Measurements from ENCODE around the gene DGUOK. TPM values are rescaled to one million over a fixed set of nuclear protein-coding genes. Genes with fewer than 3 reads are reported as not detected.

Gene DGUOK
- total and polyA plus RNA-seq, 2 donors = 73.7 to 157 TPM

DNA sequence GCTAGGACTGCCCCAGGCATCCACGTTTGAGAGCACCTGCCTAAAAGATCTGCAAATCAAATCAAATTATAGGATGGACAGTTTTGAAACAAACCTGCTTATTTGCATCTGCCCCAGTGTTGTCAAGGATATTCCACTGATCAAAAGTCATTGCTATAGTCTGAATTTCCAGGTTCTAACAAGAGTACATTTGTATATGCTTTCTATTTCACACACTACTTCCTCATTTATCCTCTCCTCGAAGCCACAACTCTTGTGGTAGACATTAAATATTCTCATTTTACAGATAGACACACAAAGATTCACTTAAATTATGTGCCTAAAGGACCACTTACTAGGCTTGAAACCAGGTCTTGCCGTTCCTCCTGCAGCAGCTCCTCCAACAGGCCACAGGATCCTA, 46.2 kb downstream of the DGUOK start:
- WGBS = 25% methylated on average over 3 of the region's 3 CpGs
- H3K4me3 ChIP-seq (ENCODE audit: low read length in 2 of 2) = no peak overlapping the region
- no peaks in the 10 kb centered on the region for H3K9me3 ChIP-seq (ENCODE audit: control insufficient read depth in 2 of 2, insufficient read depth in 1 of 2, low read length in 1 of 2)
- peaks cover 27 to 39% of the 10 kb centered on the region in 2 donors for H3K4me1 ChIP-seq (ENCODE audit: control insufficient read depth in 2 of 2, insufficient read depth in 2 of 2, low read length in 2 of 2)
- H3K36me3 ChIP-seq (ENCODE audit: control insufficient read depth in 2 of 2, insufficient read depth in 2 of 2, low read length in 1 of 2) = no peaks in the 10 kb centered on the region
- H3K27me3 ChIP-seq (ENCODE audit: control insufficient read depth in 2 of 2, insufficient read depth in 1 of 2, low read length in 1 of 2) = no peaks in the 10 kb centered on the region
- no peak overlapping the region for H3K27ac ChIP-seq (ENCODE audit: low read depth in 1 of 2, low read length in 1 of 2)
- no peak for DNase-seq (ENCODE audit: low read depth in 6 of 9, low spot score in 9 of 9)

- 96% methylated on average over 3 of the region's 3 CpGs for WGBS
- Histone ChIP-seq H3K9me3 (ENCODE audit: control insufficient read depth in 2 of 2, insufficient read depth in 1 of 2, low read length in 1 of 2) (no peaks in the 10 kb centered on the region), H3K4me3 (ENCODE audit: low read length in 2 of 2) (no peak overlapping the region), H3K27ac (ENCODE audit: low read depth in 1 of 2, low read length in 1 of 2) (no peak overlapping the region), H3K36me3 (ENCODE audit: control insufficient read depth in 2 of 2, insufficient read depth in 2 of 2, low read length in 1 of 2) (no peaks in the 10 kb centered on the region), H3K27me3 (ENCODE audit: control insufficient read depth in 2 of 2, insufficient read depth in 1 of 2, low read length in 1 of 2) (peaks cover 0 to 2% of the 10 kb centered on the region in 2 donors), H3K4me1 (ENCODE audit: control insufficient read depth in 2 of 2, insufficient read depth in 2 of 2, low read length in 2 of 2) (peaks cover 25 to 49% of the 10 kb centered on the region in 2 donors)
- no peak for DNase-seq (ENCODE audit: low read depth in 6 of 9, low spot score in 9 of 9)
These were observed 49.1 kb downstream of the DGUOK start for GRCh38 chr2:73975731-73976130.

- H3K4me1 ChIP-seq (ENCODE audit: control insufficient read depth in 2 of 2, insufficient read depth in 2 of 2, low read length in 2 of 2) = peaks cover 22 to 47% of the 10 kb centered on the region in 2 donors
- DNase-seq (ENCODE audit: low read depth in 6 of 9, low spot score in 9 of 9) = no peak
These were observed 50.1 kb downstream of the DGUOK start for GRCh38 chr2:73976803-73977202.

DNA sequence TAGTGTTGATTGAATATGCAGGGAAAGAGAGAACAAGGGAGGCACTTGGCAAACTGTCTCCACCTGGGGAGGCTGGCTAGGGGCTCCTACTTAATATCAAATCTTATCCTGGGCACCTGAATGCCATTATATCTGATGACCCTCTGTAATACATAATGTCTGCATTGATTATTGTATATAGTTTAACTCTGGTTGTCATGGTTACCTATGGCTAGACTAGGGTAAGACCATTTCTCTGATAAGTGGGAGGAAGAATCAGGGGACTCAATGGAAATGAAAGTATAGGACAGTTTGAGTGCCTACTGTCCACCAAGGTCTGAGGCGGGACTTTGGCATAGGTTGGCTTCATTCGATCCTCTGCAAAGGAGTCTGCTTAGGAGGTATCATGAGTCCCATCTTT, 50.8 kb downstream of the DGUOK start:
- no peaks in the 10 kb centered on the region for H3K9me3 ChIP-seq (ENCODE audit: control insufficient read depth in 2 of 2, insufficient read depth in 1 of 2, low read length in 1 of 2)
- no peak for DNase-seq (ENCODE audit: low read depth in 6 of 9, low spot score in 9 of 9)
- H3K4me1 ChIP-seq (ENCODE audit: control insufficient read depth in 2 of 2, insufficient read depth in 2 of 2, low read length in 2 of 2) = peaks cover 21 to 50% of the 10 kb centered on the region in 2 donors
- H3K27me3 ChIP-seq (ENCODE audit: control insufficient read depth in 2 of 2, insufficient read depth in 1 of 2, low read length in 1 of 2) = peaks cover 0 to 17% of the 10 kb centered on the region in 2 donors
- H3K36me3 ChIP-seq (ENCODE audit: control insufficient read depth in 2 of 2, insufficient read depth in 2 of 2, low read length in 1 of 2) = no peaks in the 10 kb centered on the region
- H3K27ac ChIP-seq (ENCODE audit: low read depth in 1 of 2, low read length in 1 of 2) = no peak overlapping the region
- 98% methylated on average over 2 of the region's 2 CpGs for WGBS
- H3K4me3 ChIP-seq (ENCODE audit: low read length in 2 of 2) = no peak overlapping the region

More at GRCh38 chr2:73976803-73977202, 50.1 kb downstream of the DGUOK start:
- Histone ChIP-seq H3K4me3 (ENCODE audit: low read length in 2 of 2) (no peak overlapping the region), H3K27ac (ENCODE audit: low read depth in 1 of 2, low read length in 1 of 2) (peak overlapping the region in 1 of 2 donors; percentile 52), H3K9me3 (ENCODE audit: control insufficient read depth in 2 of 2, insufficient read depth in 1 of 2, low read length in 1 of 2) (no peaks in the 10 kb centered on the region), H3K36me3 (ENCODE audit: control insufficient read depth in 2 of 2, insufficient read depth in 2 of 2, low read length in 1 of 2) (no peaks in the 10 kb centered on the region), H3K27me3 (ENCODE audit: control insufficient read depth in 2 of 2, insufficient read depth in 1 of 2, low read length in 1 of 2) (peaks cover 0 to 11% of the 10 kb centered on the region in 2 donors)
- WGBS = 93% methylated on average over 1 of the region's 1 CpG

GRCh38 chr2:73979021-73979420, 52.3 kb downstream of the DGUOK start:
- peak in 5 of 9 donors; percentile 61 to 87 (median 73) for DNase-seq (ENCODE audit: low read depth in 6 of 9, low spot score in 9 of 9)
- WGBS = 5% methylated on average over 5 of the region's 5 CpGs

DNA sequence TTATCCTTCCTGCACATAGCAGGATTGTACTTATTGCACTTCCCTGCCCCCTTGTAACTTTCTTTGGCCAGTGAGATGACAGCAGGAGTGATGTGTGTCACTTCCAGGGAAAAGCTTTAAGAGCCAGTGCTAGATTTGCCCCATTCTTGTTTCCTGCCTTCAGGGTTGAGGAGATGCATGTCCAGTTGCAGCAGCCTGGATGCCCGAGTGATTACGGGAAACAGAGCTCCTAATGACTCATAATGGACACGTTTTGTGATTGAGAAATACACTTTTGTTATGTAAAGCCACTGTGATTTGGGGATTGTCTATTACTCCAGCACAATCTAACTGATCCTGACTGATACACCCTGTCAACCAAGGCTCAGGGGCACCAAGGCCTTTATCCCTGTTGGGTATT, 53.0 kb downstream of the DGUOK start:
- peaks cover 0 to 3% of the 10 kb centered on the region in 2 donors for H3K9me3 ChIP-seq (ENCODE audit: control insufficient read depth in 2 of 2, insufficient read depth in 1 of 2, low read length in 1 of 2)
- no peak for DNase-seq (ENCODE audit: low read depth in 6 of 9, low spot score in 9 of 9)
- 85% methylated on average over 3 of the region's 3 CpGs for WGBS
- peak overlapping the region; percentile 32 to 66 for H3K27ac ChIP-seq (ENCODE audit: low read depth in 1 of 2, low read length in 1 of 2)
- peaks cover 25 to 61% of the 10 kb centered on the region in 2 donors for H3K4me1 ChIP-seq (ENCODE audit: control insufficient read depth in 2 of 2, insufficient read depth in 2 of 2, low read length in 2 of 2)
- no peaks in the 10 kb centered on the region for H3K36me3 ChIP-seq (ENCODE audit: control insufficient read depth in 2 of 2, insufficient read depth in 2 of 2, low read length in 1 of 2)
- no peak overlapping the region for H3K4me3 ChIP-seq (ENCODE audit: low read length in 2 of 2)
- H3K27me3 ChIP-seq (ENCODE audit: control insufficient read depth in 2 of 2, insufficient read depth in 1 of 2, low read length in 1 of 2) = peaks cover 8 to 34% of the 10 kb centered on the region in 2 donors

More at GRCh38 chr2:73979021-73979420, 52.3 kb downstream of the DGUOK start:
- Histone ChIP-seq H3K36me3 (ENCODE audit: control insufficient read depth in 2 of 2, insufficient read depth in 2 of 2, low read length in 1 of 2) (no peaks in the 10 kb centered on the region), H3K27me3 (ENCODE audit: control insufficient read depth in 2 of 2, insufficient read depth in 1 of 2, low read length in 1 of 2) (peaks cover 5 to 30% of the 10 kb centered on the region in 2 donors), H3K4me3 (ENCODE audit: low read length in 2 of 2) (no peak overlapping the region), H3K9me3 (ENCODE audit: control insufficient read depth in 2 of 2, insufficient read depth in 1 of 2, low read length in 1 of 2) (peaks cover 0 to 3% of the 10 kb centered on the region in 2 donors), H3K27ac (ENCODE audit: low read depth in 1 of 2, low read length in 1 of 2) (peak overlapping the region; percentile 22 to 66), H3K4me1 (ENCODE audit: control insufficient read depth in 2 of 2, insufficient read depth in 2 of 2, low read length in 2 of 2) (peaks cover 21 to 58% of the 10 kb centered on the region in 2 donors)

DNA sequence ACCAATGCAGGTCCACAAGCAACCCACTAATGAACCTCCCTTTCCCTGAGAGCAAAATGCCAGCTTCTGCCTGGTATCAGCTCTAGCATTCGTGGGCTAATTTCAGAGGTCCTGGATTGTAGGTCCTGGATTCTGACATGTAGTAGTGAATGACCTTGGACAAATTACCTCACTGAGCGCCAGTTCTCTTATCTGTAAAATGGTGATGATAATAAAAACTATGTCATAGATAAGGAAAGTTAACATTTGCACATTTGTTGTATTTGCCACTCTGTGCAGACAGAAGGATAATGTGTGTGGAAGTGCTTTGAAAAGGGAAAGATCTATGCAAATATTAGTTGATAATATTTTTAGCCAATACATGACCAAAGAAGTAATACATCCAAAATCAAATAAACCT, 53.9 kb downstream of the DGUOK start:
- H3K27ac ChIP-seq (ENCODE audit: low read depth in 1 of 2, low read length in 1 of 2) = no peak overlapping the region
- H3K27me3 ChIP-seq (ENCODE audit: control insufficient read depth in 2 of 2, insufficient read depth in 1 of 2, low read length in 1 of 2) = peaks cover 8 to 34% of the 10 kb centered on the region in 2 donors
- DNase-seq (ENCODE audit: low read depth in 6 of 9, low spot score in 9 of 9) = no peak
- WGBS = 97% methylated on average over 2 of the region's 2 CpGs
- no peak overlapping the region for H3K4me3 ChIP-seq (ENCODE audit: low read length in 2 of 2)
- peaks cover 0 to 3% of the 10 kb centered on the region in 2 donors for H3K9me3 ChIP-seq (ENCODE audit: control insufficient read depth in 2 of 2, insufficient read depth in 1 of 2, low read length in 1 of 2)
- peaks cover 26 to 60% of the 10 kb centered on the region in 2 donors for H3K4me1 ChIP-seq (ENCODE audit: control insufficient read depth in 2 of 2, insufficient read depth in 2 of 2, low read length in 2 of 2)
- no peaks in the 10 kb centered on the region for H3K36me3 ChIP-seq (ENCODE audit: control insufficient read depth in 2 of 2, insufficient read depth in 2 of 2, low read length in 1 of 2)

GRCh38 chr2:73981081-73982001, 54.7 kb downstream of the DGUOK start:
- H3K27ac ChIP-seq (ENCODE audit: low read depth in 1 of 2, low read length in 1 of 2) = peak overlapping the region in 1 of 2 donors; percentile 20
- peak overlapping the region; percentile 34 to 37 for H3K4me3 ChIP-seq (ENCODE audit: low read length in 2 of 2)
- H3K27me3 ChIP-seq (ENCODE audit: control insufficient read depth in 2 of 2, insufficient read depth in 1 of 2, low read length in 1 of 2) = peaks cover 8 to 34% of the 10 kb centered on the region in 2 donors
- H3K9me3 ChIP-seq (ENCODE audit: control insufficient read depth in 2 of 2, insufficient read depth in 1 of 2, low read length in 1 of 2) = peaks cover 0 to 3% of the 10 kb centered on the region in 2 donors
- peaks cover 33 to 67% of the 10 kb centered on the region in 2 donors for H3K4me1 ChIP-seq (ENCODE audit: control insufficient read depth in 2 of 2, insufficient read depth in 2 of 2, low read length in 2 of 2)
- no peak for DNase-seq (ENCODE audit: low read depth in 6 of 9, low spot score in 9 of 9)
- no peaks in the 10 kb centered on the region for H3K36me3 ChIP-seq (ENCODE audit: control insufficient read depth in 2 of 2, insufficient read depth in 2 of 2, low read length in 1 of 2)
- WGBS = 33% methylated on average over 31 of the region's 31 CpGs

DNA sequence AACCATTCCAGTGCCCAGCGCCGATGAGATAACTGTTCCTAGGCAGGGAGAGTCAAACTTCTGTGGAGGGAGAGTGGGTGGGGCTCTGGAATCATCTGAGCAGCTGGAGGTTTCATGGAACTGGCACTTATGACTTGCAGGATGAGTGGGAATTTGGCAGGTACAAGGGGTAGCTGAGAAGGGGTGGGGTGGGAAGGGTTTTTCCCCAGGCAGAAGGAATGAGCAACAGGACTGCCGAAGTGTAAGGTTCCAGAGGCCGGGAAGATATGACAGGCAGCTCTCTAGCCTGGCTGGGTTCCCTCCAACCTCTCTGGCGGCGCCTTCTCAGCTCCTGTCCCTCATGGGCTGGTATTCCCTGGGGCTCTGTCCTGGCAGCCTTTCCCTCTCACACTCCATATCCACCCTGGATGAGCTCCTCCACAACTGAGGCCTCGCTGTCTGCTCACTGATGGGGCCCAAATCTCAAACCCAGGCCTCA, 55.5 kb downstream of the DGUOK start:
- Histone ChIP-seq H3K4me3 (ENCODE audit: low read length in 2 of 2) (no peak overlapping the region), H3K36me3 (ENCODE audit: control insufficient read depth in 2 of 2, insufficient read depth in 2 of 2, low read length in 1 of 2) (peaks cover 0 to 4% of the 10 kb centered on the region in 2 donors), H3K9me3 (ENCODE audit: control insufficient read depth in 2 of 2, insufficient read depth in 1 of 2, low read length in 1 of 2) (peaks cover 0 to 3% of the 10 kb centered on the region in 2 donors), H3K4me1 (ENCODE audit: control insufficient read depth in 2 of 2, insufficient read depth in 2 of 2, low read length in 2 of 2) (peaks cover 41 to 73% of the 10 kb centered on the region in 2 donors), H3K27ac (ENCODE audit: low read depth in 1 of 2, low read length in 1 of 2) (no peak overlapping the region), H3K27me3 (ENCODE audit: control insufficient read depth in 2 of 2, insufficient read depth in 1 of 2, low read length in 1 of 2) (peaks cover 8 to 34% of the 10 kb centered on the region in 2 donors)
- DNase-seq (ENCODE audit: low read depth in 6 of 9, low spot score in 9 of 9) = no peak
- 97% methylated on average over 7 of the region's 7 CpGs for WGBS

Measured in thymus (tissue), 11 donors.